PC-3 (cell line): ENCODE data around the gene DTNBP1. TPM values are rescaled to one million over a fixed set of nuclear protein-coding genes. Genes with fewer than 3 reads are reported as not detected.

ENCODE experiments used
- ATAC-seq: fragments of 200-7000 bp; cut with Tn5 transposase; 2 replicates; pipeline ENCODE4 v1.9.1; 2020; ENCODE audit warnings: mild to moderate bottlenecking, moderate library complexity
- BruUV-seq: library from RNA; stranded (reverse); fragments of 400-500 nt; replicated peaks from 2 replicates; lab custom pipeline; 2021; lab: Mats Ljungman, UMichigan
- CTCF ChIA-PET: fragments of 300-600 bp; sonication (Branson Sonifier 250); formaldehyde crosslinking; loops from one replicate; lab custom pipeline; 2022; ENCODE audit warnings: antibody characterized with exemption; lab: Charles Lee
- POLR2A ChIA-PET: fragments of 300-600 bp; sonication (Branson Sonifier 250); formaldehyde crosslinking; loops from one replicate; lab custom pipeline; 2022; ENCODE audit warnings: antibody characterized with exemption; ENCODE audit not compliant: unreplicated experiment; lab: Charles Lee
- DNase-seq: peaks from one replicate; pipeline ENCODE4 v3.0.0-alpha.2; 2015
- H2AFZ ChIP-seq: fragments of 300-600 bp; sonication (generic); 2 replicates; pipeline ENCODE4 v1.6.0; 2016; ENCODE audit warnings: antibody characterized with exemption, low read length
- H3F3A ChIP-seq: fragments of 300-600 bp; sonication (generic); one replicate; pipeline ENCODE4 v1.6.0; 2017; ENCODE audit warnings: antibody characterized with exemption, low read length, control low read depth, mild to moderate bottlenecking; ENCODE audit not compliant: unreplicated experiment
- H3K27ac ChIP-seq: fragments of 300-600 bp; sonication (generic); 2 replicates; pipeline ENCODE4 v1.5.1; 2016; ENCODE audit warnings: mild to moderate bottlenecking, low read length
- H3K27me3 ChIP-seq: fragments of 300-600 bp; sonication (generic); 2 replicates; pipeline ENCODE4 v1.6.1; 2016; ENCODE audit warnings: low read length, mixed read lengths
- H3K36me3 ChIP-seq: fragments of 300-600 bp; sonication (generic); 2 replicates; pipeline ENCODE4 v1.6.1; 2016; ENCODE audit warnings: low read depth, mixed run types, low read length, mixed read lengths
- H3K4me1 ChIP-seq: fragments of 300-600 bp; sonication (generic); 2 replicates; pipeline ENCODE4 v1.5.1; 2016; ENCODE audit warnings: low read length; ENCODE audit not compliant: insufficient read depth
- H3K4me2 ChIP-seq: fragments of 300-600 bp; sonication (generic); 2 replicates; pipeline ENCODE4 v1.6.0; 2016; ENCODE audit warnings: low read length
- H3K4me3 ChIP-seq: fragments of 300-600 bp; sonication (generic); 2 replicates; pipeline ENCODE4 v1.5.1; 2016; ENCODE audit warnings: mild to moderate bottlenecking, low read length, mixed read lengths
- H3K79me2 ChIP-seq: fragments of 300-600 bp; sonication (generic); 2 replicates; pipeline ENCODE4 v1.6.1; 2017; ENCODE audit warnings: low read length, mixed read lengths
- H3K9ac ChIP-seq: fragments of 300-600 bp; sonication (generic); 2 replicates; pipeline ENCODE4 v1.6.0; 2016; ENCODE audit warnings: mild to moderate bottlenecking, low read length
- H3K9me2 ChIP-seq: fragments of 300-600 bp; sonication (generic); replicated peaks from 2 replicates; pipeline ENCODE4 v1.6.1; 2016; ENCODE audit warnings: mixed run types, low read length, mixed read lengths
- H3K9me3 ChIP-seq: fragments of 300-600 bp; sonication (generic); 2 replicates; pipeline ENCODE4 v1.6.1; 2016; ENCODE audit warnings: low read length, mixed read lengths
- H4K20me1 ChIP-seq: fragments of 300-600 bp; sonication (generic); 2 replicates; pipeline ENCODE4 v1.6.1; 2016; ENCODE audit warnings: low read length, mixed read lengths
- EZH2 ChIP-seq: fragments of 300-600 bp; sonication (generic); IDR thresholded peaks from one replicate; pipeline ENCODE4 v1.6.1; 2017; ENCODE audit warnings: antibody characterized with exemption, mild to moderate bottlenecking, low read length; ENCODE audit not compliant: unreplicated experiment
- EZH2phosphoT487 ChIP-seq: fragments of 300-600 bp; sonication (generic); IDR thresholded peaks from 2 replicates; pipeline ENCODE4 v1.6.1; 2018; ENCODE audit warnings: mild to moderate bottlenecking, antibody characterized with exemption, low read length, borderline replicate concordance
- intact Hi-C: fragments of 100-400 bp; cut with micrococcal nuclease; formaldehyde crosslinking; loops from 2 replicates; pipeline ENCODE4 v1.9.0; 2023
- total RNA-seq: library from RNA; depleted of rRNA; stranded (reverse); fragments of >200 nt; gene quantifications from 2 replicates; pipeline ENCODE4 v1.2.3, GENCODE V29; 2014
- TF ChIP-seq, protein P1 (sequence below): fragments of 300-600 bp; sonication (generic); conservative IDR thresholded peaks from 2 replicates; pipeline ENCODE4 v1.5.1; 2017; ENCODE audit warnings: antibody characterized with exemption, low read depth, mild to moderate bottlenecking, low read length

The DTNBP1 gene
- total RNA-seq, 1 experiment from 2014 or later: 7.9 TPM

DNA sequence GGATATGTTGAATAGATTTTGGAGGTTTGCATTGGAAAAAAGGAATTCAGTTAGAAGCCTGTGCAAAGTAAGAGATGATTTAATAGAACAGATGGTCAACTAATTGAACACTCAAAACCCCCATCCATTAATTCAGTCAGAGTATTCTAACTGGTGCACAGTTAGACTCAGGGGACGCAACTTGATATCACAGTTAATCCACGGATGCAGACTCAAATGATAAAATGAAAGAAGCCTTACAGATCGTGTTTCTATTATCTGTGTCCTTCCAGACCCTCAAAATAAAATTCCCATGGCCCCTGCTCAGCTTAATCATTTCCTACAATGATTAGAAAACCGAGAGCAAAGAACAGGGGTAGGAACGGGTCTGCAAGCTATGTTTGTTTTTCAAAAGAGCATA, 45.4 kb upstream of the DTNBP1 start:
- no TSS peak for BruUV-seq
- H2AFZ ChIP-seq: no peak overlapping the region
- H3K4me2 ChIP-seq: no peak overlapping the region
- TF ChIP-seq EZH2phosphoT487 (no peak), EZH2 (no peak)
- TF ChIP-seq, protein P1, sequence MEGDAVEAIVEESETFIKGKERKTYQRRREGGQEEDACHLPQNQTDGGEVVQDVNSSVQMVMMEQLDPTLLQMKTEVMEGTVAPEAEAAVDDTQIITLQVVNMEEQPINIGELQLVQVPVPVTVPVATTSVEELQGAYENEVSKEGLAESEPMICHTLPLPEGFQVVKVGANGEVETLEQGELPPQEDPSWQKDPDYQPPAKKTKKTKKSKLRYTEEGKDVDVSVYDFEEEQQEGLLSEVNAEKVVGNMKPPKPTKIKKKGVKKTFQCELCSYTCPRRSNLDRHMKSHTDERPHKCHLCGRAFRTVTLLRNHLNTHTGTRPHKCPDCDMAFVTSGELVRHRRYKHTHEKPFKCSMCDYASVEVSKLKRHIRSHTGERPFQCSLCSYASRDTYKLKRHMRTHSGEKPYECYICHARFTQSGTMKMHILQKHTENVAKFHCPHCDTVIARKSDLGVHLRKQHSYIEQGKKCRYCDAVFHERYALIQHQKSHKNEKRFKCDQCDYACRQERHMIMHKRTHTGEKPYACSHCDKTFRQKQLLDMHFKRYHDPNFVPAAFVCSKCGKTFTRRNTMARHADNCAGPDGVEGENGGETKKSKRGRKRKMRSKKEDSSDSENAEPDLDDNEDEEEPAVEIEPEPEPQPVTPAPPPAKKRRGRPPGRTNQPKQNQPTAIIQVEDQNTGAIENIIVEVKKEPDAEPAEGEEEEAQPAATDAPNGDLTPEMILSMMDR: no peak
- no peaks in the 10 kb centered on the region for H3K36me3 ChIP-seq
- no peaks in the 10 kb centered on the region for H3K79me2 ChIP-seq
- POLR2A ChIA-PET: no interaction called here
- intact Hi-C loops: no loop called here
- H3K9me2 ChIP-seq: no peaks in the 10 kb centered on the region
- no peak overlapping the region for H3K9ac ChIP-seq
- DNase-seq (no peak), ATAC-seq (no peak)
- CTCF ChIA-PET: no interaction called here
- H3K27ac ChIP-seq: no peak overlapping the region
- no peaks in the 10 kb centered on the region for H3F3A ChIP-seq
- no peaks in the 10 kb centered on the region for H3K9me3 ChIP-seq
- H4K20me1 ChIP-seq: no peaks in the 10 kb centered on the region
- no peaks in the 10 kb centered on the region for H3K27me3 ChIP-seq
- no peak overlapping the region for H3K4me3 ChIP-seq
- peaks cover 18% of the 10 kb centered on the region for H3K4me1 ChIP-seq

- BruUV-seq: no TSS peak
- Histone ChIP-seq H3K4me3 (no peak overlapping the region), H3K9me2 (no peaks in the 10 kb centered on the region), H3K4me1 (peaks cover 18% of the 10 kb centered on the region), H3K27me3 (no peaks in the 10 kb centered on the region), H2AFZ (no peak overlapping the region), H3F3A (no peaks in the 10 kb centered on the region), H3K9me3 (no peaks in the 10 kb centered on the region), H3K27ac (no peak overlapping the region), H4K20me1 (no peaks in the 10 kb centered on the region), H3K9ac (no peak overlapping the region), H3K36me3 (no peaks in the 10 kb centered on the region), H3K4me2 (no peak overlapping the region), H3K79me2 (no peaks in the 10 kb centered on the region)
- DNase-seq (no peak), ATAC-seq (no peak)
- intact Hi-C loops: no loop called here
- CTCF ChIA-PET: no interaction called here
- POLR2A ChIA-PET: no interaction called here
- TF ChIP-seq, protein P1: no peak
- TF ChIP-seq EZH2 (no peak), EZH2phosphoT487 (no peak)
These were observed 43.2 kb upstream of the DTNBP1 start for GRCh38 chr6:15705981-15706380.

- DNase-seq (no peak), ATAC-seq (no peak)
- H2AFZ ChIP-seq: no peak overlapping the region
- no peak overlapping the region for H3K27ac ChIP-seq
- no peaks in the 10 kb centered on the region for H3K4me1 ChIP-seq
- TF ChIP-seq EZH2 (no peak), EZH2phosphoT487 (no peak)
- TF ChIP-seq, protein P1: no peak
- ChIA-PET POLR2A (no interaction called here), CTCF (no interaction called here)
- H3F3A ChIP-seq: no peaks in the 10 kb centered on the region
- no peaks in the 10 kb centered on the region for H3K36me3 ChIP-seq
- H3K9me2 ChIP-seq: no peaks in the 10 kb centered on the region
- no peaks in the 10 kb centered on the region for H4K20me1 ChIP-seq
- no peak overlapping the region for H3K4me3 ChIP-seq
- intact Hi-C loops: no loop called here
- H3K27me3 ChIP-seq: no peaks in the 10 kb centered on the region
- H3K9me3 ChIP-seq: no peaks in the 10 kb centered on the region
- no peak overlapping the region for H3K9ac ChIP-seq
- BruUV-seq: no TSS peak
- H3K4me2 ChIP-seq: no peak overlapping the region
- no peaks in the 10 kb centered on the region for H3K79me2 ChIP-seq
These were observed 35.6 kb upstream of the DTNBP1 start for GRCh38 chr6:15698471-15698870.
